Activated CD8-positive, alpha-beta memory T cell treated with anti-CD3 and anti-CD28 coated beads, Interleukin-2, amount 50 U/mL, for 24 hours (primary cell): ENCODE data around the gene GALNT10.
"Not testable (repeated sequence)": the region's sequence is repeated elsewhere in the genome, so short reads cannot be mapped to it uniquely, and the experiment has no call there.

Source experiments
- DNase-seq: peaks from one replicate; pipeline ENCODE4 v3.0.0-alpha.2; 2020; ENCODE audit errors: extremely low read depth

The GALNT10 gene

DNA sequence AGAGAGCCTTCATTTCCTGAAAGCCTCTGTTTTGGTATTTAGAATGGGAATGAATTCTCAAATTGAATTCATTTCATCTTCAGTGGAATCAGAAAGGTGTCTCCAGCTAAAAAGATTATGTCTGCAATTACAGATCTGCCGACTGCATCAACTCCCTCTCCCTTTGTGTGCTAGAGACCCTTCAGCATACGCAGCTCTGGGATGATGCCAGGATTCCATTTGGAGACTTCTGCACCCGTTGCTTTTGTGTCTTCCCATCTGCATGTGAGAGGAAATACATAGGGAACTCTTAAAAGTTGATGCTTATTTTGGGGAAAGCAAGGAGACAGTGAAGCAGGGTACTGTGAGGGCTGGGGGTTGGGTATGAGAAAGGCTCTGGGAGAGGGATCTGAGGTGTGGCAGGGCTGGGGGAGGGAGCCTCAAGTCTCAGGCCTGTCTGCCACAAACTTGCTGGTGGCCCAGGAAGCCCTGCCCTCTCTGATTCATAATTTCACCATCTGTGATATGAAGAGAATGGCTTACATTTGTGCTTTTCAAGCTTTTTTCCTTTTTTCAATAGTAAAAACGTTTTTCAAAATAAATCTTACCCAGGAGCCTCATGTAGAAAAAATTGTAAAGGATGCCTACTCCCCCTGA, 165.6 kb downstream of the GALNT10 start:
- no peak for DNase-seq

DNA sequence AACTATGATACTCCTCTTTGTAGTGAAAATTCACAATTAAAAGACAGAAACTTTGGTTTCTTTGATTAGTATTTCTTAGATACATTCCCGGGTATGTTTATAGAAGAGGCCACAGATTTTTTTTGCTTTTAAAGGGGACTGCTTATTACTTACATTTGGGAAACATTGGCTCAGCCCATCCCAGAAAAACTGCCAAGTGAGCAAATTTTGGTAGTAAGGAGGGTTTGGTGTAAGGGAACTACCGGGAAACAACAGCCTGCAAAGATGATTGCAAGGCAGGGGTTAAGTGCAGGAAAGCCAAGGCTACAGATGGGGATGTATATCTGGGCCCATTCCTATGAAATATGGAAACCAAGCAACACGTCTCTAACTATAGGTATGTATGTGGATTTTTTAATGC, 166.4 kb downstream of the GALNT10 start:
- no peak for DNase-seq

DNA sequence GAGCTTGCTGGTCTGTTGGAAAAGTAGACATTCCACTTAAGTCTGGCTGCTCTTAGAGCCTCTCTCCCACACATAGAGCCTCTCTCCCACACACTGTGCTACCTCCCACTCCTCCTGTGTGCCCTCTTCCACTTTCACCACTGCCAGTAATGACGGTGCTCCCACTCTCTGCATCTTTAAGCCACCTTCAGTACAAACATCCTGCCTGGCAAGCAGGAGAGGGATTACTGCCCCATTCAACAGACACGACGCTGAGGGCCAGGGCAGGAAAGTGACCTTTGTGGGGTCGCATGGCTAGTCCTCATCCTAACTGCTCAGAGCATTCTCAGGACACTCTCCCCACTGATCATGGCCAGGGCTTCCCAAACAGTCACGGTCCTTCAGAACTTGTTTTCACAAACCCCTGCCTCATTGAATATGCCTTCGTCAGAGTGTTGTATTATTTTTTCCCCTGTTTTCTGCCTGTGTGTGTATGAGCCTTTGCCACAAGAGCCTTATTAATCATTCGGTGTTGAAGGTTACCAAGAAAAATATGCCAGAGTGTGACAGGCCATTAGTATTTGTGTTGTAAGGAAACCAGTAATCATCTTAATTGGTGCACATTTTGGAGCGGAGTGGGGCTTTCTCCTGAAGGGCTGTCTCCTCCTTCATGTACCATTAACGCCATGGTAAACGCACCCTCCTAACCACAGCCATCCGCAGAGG, 168.1 kb downstream of the GALNT10 start:
- no peak for DNase-seq

DNA sequence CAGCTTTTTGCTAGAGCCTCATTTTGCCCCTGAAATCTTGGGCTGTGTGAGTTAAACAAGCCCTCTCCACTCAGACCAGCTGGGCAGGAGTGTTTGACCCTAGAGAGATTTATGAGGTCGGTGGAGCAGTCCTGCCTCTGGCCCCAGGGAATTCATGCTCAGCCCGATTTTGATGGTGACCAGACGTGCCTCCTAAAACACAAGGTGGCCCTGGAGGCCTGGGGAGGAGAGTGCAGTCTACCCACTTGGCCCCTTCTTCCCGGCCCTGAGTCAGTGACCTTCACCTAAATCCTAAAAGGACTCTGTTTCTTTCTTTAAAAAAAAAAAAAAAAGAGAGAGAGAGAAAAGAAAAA, 168.7 kb downstream of the GALNT10 start:
- no peak for DNase-seq

DNA sequence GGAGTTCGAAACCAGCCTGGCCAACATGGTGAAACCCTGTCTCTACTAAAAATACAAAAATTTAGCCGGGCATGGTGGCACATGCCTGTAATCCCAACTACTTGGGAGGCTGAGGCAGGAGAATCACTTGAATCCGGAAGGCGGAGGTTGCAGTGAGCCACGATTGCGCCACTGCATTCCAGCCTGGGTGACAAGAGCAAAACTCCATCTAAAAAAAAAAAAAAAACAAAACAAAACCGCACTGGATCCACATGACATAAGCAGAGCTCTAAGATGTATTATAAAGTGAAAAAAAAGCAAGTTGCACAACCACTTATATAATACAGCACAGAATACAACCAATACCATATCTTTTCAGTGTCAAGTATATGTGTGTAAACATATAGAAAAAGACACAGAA, 169.7 kb downstream of the GALNT10 start:
- DNase-seq = not testable (repeated sequence)

DNA sequence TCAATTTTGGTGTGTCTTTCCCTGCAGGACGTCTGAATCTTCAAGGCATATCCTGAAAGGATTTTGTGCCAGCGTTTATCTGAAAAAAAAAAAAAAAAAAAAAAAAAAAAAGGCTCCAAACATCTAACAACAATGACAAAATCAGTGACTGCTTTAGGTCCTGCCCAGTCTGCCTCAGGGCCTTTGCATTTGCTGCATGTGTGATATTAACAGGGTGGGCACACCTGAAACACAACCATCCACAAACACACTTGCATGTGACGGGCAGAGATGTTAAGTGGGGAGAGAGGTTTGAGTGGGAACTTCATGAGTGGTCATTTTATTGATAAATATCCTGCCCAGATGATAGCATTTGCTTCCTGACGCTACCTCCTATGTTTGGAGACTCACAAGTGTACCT, 172.9 kb downstream of the GALNT10 start:
- no peak for DNase-seq

DNA sequence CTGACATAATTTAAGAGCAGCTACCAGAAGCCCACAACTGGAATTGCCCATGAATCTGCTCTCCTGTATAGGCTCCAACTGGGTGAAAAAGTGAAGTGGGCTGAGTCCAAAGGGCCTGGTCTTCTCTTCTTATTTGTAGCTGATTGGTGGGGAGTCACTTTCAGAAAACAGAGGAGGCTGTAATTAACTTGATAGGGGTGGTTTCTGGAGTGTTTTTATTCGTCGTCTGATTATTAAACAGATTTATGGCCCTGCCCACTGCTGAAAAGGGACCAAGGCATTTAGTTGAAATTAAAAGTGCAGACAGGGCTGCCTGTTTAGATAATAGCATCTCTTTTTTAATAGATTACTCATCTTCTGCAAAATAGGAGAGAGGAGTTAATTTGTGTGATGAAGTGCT, 174.2 kb downstream of the GALNT10 start:
- no peak for DNase-seq

DNA sequence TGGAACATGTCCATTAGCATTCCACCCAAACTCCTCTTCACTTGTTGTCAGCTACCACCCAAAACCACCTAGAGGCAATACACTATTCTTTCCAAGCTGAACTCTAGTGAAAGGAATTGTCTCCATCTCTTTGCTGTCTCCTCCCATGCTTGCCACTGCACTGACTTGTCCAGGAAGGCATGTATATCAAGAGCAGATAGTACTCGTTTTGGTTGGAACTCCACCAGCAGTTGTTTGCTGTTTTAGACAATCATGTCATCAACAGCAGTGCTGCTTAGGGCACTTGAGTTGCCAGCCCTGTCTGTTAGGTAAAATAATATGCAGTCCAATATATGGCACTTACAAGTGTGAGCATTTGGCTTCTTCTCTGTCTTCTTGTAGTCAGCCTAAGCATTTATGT, 175.3 kb downstream of the GALNT10 start:
- DNase-seq = no peak

DNA sequence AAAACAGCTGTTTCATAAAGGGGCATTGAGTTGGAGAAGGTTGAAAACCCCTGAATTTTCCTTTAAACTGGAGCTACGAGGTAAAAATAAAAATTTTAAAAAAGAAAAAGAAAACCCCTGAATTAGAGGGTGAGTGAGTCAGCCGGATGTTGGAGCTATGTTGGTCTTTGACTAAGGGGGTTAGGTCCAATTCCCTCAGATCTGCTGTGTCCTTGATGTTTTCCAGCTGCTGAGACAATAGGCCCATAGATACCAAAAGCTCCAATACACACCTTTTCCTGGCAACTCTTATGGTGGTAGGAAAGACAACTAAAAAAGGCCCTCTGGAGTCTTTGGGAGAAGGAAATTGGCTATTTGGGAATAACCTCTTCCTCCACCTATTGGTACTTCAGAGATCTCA, 175.8 kb downstream of the GALNT10 start:
- DNase-seq = no peak

DNA sequence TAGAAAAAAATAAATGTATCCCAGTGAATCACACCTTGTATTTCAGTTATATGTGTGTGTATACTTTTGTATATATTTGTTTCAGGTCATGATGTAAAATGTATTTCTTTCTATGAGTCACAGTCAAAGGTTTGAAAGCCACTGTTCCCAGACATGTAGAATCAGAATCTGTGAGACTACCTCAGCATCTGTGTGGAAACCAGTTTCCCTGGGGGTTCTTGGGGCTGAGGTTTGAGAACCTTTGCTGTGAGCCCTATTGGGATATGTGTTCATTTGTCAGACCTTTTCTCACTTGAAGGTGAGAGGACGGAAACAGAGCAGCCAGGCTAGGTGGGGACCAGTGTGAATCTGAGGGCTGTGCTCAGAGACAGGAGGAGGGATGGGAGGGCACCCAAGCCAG, 176.6 kb downstream of the GALNT10 start:
- DNase-seq = no peak

DNA sequence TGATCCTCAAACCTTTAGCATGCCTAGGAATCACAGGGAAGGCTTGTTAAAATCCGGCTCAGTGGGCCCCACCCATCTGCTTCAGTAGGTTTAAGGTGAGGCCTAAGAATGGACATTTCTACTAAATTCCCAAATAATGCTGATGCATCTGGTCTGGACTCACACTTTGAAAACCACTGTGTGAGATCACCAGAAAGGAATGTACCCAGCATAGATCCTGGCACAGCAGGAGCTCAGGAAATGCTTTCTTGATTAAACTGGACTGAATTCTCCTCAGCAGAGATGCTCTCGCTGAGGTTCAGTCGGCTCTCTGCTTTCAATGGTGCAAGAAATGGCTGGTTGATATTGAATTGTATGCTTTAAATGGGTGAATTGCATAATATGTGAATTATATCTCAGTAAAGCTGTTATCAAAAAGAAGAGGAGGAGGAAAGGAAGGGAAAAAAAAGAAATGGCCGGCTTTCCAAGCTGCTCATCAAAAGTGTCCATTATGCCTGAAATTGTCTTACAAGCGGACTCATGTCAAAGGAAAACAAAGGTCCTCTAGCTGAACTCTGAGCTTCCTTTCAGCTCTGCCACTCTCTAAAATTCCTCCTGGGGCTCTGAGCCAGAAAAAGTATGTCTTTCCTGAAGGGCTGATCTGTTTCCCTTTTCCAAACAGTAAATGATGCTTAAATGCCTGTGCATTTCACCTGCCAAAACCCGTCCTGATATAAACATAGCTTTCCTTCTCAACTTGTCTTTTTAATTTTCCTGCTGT, 177.7 kb downstream of the GALNT10 start:
- no peak for DNase-seq

DNA sequence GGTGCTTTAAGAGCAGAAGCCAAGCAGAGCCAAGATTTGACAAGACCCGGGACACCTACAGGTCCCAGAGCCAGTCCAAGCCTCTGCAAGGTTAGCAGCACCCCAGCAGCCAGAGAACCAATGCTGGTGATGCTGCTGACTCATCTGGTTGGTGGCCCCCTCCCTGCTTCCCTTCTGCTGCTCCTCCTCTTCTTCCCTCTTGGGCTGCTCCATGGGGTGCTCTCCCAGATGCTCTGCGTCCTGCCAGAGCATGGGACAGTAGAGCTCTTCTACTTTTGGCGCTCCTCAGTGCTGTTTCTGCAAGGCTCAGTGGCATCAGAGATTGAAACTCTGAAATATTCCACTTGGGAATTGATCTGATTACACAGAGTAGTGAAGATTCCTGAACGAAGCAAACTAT, 179.1 kb downstream of the GALNT10 start:
- DNase-seq = no peak

DNA sequence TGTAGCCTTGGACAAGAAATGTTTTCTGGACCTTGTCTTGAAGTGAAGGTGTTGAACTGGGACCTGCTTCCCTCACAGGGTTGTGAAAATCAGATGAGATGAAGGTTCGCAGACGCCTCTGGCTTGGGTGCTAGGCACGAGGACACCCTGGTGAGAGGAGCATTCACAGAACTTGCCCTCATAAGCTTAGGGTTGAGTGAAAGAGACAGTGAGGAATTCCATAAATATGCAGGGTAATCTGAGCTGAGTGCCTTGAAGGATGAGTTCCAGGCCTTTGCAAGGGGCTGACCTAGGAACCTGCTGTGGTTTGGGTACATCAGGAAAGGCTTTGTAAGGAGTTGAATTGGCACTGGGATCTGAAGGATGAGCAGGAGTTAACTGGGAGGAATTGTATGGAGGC, 179.6 kb downstream of the GALNT10 start:
- DNase-seq = no peak

DNA sequence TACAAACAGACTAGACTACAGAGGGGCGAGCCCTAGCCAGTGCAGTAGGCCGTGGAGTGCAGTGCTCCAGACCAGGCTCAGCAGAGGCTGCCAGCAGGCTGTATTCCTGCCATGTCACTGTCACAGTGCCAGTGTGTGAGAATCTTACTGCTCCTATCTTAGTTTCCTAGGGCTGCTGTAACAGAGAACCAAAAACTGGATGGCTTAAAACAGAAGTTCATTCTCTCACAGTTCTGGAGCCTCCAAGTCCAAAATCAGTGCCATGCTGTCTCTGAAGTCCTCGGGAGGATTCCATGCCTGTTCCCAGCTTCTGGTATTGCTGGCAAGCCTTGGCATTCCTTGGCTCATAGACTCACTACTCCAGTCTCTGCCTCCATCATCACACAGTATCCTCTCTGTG, 180.3 kb downstream of the GALNT10 start:
- no peak for DNase-seq

DNA sequence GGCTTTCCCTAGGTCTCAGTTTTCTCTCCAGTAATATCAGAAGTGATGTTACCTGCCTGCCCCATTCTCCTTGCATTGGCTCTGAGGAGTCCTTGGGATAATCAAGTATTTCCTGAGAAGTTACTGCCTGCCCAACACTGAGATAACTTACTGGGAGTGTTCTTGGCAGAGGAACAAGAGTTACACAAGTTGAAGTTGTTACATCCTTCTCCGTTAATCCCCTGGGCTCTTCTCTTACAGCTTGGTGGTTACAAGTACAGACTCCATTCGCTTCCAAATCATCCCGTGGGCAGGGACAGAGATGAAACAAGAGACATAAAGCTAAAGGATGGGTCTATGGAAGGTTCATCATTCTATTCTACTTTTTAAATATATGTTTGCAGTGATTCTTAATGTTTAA, 181.2 kb downstream of the GALNT10 start:
- no peak for DNase-seq

DNA sequence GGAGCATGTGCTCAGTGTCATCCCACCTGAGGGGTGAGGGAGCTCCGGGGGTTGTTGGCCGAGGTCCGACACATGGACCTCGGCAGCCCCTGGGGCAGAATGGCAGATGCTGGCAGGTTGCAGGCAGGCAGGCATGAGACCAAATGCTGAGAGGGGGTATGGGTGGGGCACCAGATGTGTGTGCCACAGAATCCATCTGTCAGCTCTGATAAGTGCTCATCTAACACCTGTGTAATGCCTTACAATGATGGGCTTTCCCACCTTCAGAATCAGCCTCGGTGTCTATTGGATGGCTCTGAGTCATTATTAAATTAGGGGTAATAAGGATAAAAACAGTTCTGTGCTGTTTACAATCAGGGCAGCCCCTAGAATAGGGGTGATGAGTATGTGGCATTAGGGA, 182.1 kb downstream of the GALNT10 start:
- no peak for DNase-seq

DNA sequence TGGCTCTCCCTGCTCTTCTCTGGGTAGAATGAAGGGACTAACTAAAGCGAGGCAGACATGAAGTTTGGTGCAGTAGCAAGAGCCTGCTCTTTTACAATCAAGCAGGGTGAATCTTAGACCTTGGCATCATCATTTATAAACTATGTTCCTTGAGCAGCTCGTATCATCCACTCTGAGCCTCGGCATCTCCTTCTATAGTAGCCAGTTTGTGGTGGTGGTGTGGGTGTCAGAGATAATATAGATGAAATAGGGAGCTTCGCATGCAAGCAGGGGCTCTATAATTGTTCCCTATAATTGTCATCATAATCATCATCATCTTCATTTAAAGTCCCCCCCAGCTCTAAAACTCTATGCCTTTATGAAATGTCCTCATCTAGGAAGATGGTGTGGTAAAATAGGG, 182.8 kb downstream of the GALNT10 start:
- DNase-seq = no peak

DNA sequence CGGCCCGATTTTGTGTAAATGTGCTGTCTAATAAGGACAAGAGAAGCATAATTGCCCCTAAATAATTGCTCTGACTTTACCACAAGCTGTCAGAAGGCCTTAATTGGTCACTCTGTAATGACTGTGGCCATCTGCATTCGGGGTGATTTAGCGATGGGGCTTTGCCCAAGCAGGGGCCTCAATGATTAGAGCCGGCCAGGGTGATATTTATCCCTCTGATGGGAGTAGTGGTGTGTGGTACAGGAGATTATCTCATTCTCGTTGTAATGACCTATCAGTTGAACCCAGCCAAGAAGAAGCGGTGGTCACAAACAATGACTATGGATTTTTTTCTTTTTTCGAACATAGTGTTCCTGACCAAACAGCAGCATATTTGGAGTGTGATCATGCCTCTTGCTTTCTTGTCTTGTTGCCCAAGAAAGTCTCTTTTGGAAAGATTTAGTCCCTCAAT, 183.2 kb downstream of the GALNT10 start:
- no peak for DNase-seq

DNA sequence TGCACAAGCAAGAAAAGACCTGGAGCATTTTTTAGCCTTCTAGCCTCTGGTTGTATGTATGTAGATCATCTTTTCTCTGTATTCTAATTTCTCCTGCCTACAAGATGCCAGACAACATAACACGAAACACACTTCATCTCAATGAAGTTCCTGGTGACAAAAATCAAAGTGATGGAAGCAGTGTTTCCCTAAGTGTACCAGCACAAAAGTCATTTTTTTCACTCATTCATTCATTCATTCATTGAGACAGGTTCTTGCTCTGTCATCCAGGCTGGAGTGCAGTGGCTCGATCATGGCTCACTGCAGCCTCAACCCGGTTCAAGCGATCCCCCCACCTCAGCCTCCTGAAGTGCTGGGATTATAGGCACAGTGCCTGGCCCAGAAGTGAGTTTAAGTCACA, 183.7 kb downstream of the GALNT10 start:
- DNase-seq = no peak

DNA sequence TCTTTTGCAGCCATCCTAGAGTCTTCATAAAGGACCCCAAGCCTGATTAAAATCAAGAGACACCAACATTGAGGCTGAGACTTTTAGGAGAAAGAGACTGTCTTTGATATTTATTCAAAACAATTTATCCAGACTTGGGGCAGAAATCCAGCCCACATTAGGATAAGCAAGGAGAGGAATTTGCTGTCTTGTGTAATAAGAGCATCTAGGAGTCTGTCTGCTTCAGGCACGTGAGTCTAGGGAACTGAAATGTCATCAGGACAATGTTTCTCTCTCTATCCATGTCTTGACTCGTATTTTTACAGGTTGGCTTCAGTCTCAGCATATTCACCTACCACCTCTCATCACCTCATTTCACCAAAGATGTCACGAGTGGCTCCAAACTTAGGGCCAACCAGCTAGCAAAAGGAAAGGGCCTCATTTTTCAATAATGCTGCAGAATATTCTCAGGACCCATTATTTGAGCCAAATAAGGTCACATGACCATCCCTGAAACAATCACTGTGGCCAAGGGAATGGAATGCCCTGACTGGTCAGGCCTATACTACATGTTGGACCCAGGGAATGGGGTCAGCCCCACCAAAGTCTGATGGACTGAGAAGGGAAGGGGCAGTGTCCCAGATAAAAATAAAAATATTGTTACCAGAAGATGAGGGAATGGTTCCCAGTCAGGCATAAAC, 184.9 kb downstream of the GALNT10 start:
- no peak for DNase-seq

DNA sequence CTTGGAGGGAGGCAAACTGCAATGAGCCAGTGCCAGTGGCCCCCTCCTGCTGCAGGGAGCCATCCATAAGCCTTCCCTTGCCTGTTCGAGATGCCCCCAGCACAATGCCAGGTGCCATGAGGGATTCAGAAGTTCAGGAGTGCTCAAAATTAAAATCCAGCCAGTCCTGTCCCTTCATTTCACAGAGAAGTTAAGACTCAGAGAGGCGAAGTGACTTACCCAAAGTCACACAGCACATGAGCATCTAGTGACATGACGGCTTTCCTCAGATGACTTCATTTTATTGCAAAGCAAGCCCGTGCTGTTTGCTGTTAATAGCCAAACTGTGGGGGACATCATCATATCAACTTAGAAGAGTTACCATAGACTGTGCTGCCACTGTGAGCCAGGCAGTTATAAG, 185.9 kb downstream of the GALNT10 start:
- DNase-seq = no peak

DNA sequence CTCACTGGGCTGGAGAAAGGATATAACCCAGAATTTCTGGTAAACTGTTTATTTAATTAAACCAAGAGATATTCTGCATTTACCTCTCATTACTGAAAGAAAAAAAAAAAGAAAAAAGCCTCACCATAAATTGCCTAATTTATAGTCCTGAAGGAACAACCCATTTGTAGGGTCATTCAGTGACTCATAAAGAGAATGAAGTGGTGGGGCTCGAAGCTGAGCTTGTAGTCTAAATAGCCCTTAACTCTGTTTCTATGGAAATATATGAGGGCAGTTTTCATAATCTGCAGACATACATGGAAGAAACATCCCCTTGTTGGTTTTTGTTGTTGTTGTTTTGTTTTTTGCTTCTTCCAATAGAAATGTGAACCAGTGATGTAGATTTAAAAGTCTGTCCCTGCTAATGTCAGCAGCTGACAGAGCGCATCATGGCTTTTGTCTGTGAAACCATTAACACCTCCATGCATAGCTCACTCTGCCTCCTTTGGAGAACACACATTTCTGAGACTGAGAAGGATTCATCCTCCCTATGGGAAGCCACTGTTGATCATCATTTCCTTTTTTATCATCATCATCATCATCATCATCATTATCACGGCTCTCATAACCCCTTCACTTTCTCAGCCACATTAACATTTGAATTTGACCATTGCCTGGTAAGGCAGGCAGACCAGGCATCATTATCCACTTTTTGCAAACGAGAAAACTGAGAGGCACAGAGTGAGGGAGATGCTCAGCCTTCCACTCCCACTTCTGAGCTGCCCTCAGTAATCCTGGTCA, 187.4 kb downstream of the GALNT10 start:
- no peak for DNase-seq
